Measurements from ENCODE around the gene NAT9. TPM values are rescaled to one million over a fixed set of nuclear protein-coding genes. Genes with fewer than 3 reads are reported as not detected.
A peak's percentile ranks its signal among the peaks of the same experiment; 100 is the strongest.

The NAT9 gene
- total RNA-seq, 1 experiment from 2014 or later, result 63.5 TPM

GRCh38 chr17:74776990-74777389, 845 bp upstream of the NAT9 start:
- no peak overlapping the region for H3K23ac ChIP-seq (ENCODE audit: insufficient read length, low read depth, low read length)
- no peaks in the 10 kb centered on the region for H3K27me3 ChIP-seq (ENCODE audit: insufficient read depth, low read length)
- WGBS (ENCODE audit: extremely low coverage, insufficient read length, low lambda C conversion rate), result no CpG with 5 or more reads among the region's 10 CpGs
- H3K27ac ChIP-seq (ENCODE audit: insufficient read length, low read depth, low read length), result no peak overlapping the region
- H3K79me2 ChIP-seq (ENCODE audit: insufficient read depth, low read length), result no peaks in the 10 kb centered on the region
- peak overlapping the region; percentile 92 for H3K4me2 ChIP-seq (ENCODE audit: insufficient read depth, insufficient read length, low read length)
- H2AFZ ChIP-seq (ENCODE audit: low read length), result no peak overlapping the region
- no peaks in the 10 kb centered on the region for H3K9me3 Mint-ChIP-seq
- H2BK12ac ChIP-seq (ENCODE audit: insufficient read length, low read depth, low read length), result no peak overlapping the region
- no peaks in the 10 kb centered on the region for H4K20me1 ChIP-seq (ENCODE audit: control insufficient read depth, insufficient read depth, insufficient read length)
- H3K23me2 ChIP-seq (ENCODE audit: insufficient read length, low read depth, low read length, poor library complexity, severe bottlenecking), result peaks cover 10% of the 10 kb centered on the region
- no peak overlapping the region for H3K18ac ChIP-seq (ENCODE audit: insufficient read length, low read depth, low read length)
- peak overlapping the region; percentile 91 to 95 for H3K4me3 Mint-ChIP-seq
- peak overlapping the region in 2 of 3 experiments; percentile 35 to 73; a peak in 2 of 7 replicates for H3K27ac Mint-ChIP-seq
- H2BK120ac ChIP-seq (ENCODE audit: low read depth, low read length, poor library complexity, severe bottlenecking), result no peak overlapping the region
- H4K5ac ChIP-seq (ENCODE audit: insufficient read length, low read depth, low read length), result no peak overlapping the region
- no peaks in the 10 kb centered on the region for H3K79me1 ChIP-seq (ENCODE audit: insufficient read depth, low read depth, low read length, poor library complexity, severe bottlenecking)
- H3K4ac ChIP-seq (ENCODE audit: low read depth, low read length), result no peak overlapping the region
- no peak overlapping the region for H2BK20ac ChIP-seq (ENCODE audit: low read depth, low read length, poor library complexity, severe bottlenecking)
- no peaks in the 10 kb centered on the region; the same call in 1 of the 2 replicates for H3K4me1 ChIP-seq (ENCODE audit: insufficient read depth, low read length)
- H3K9me3 ChIP-seq (ENCODE audit: control insufficient read depth, low read depth, low read length), result no peaks in the 10 kb centered on the region
- peaks cover 16 to 41% (median 26%) of the 10 kb centered on the region in 3 experiments for H3K36me3 Mint-ChIP-seq (ENCODE audit: insufficient read depth in 1 of 3, low read depth in 3 of 3)
- no peaks in the 10 kb centered on the region for H3K27me3 Mint-ChIP-seq (ENCODE audit: low read depth)
- no peak overlapping the region for H2BK15ac ChIP-seq (ENCODE audit: low read depth, low read length)
- no peak overlapping the region for H4K91ac ChIP-seq (ENCODE audit: insufficient read length, low read depth, low read length)
- H3K4me1 Mint-ChIP-seq, result peaks cover 7 to 19% of the 10 kb centered on the region in 2 experiments
- no peak overlapping the region for H3K56ac ChIP-seq (ENCODE audit: insufficient read length, low read depth, low read length)
- no peak overlapping the region for H2BK5ac ChIP-seq (ENCODE audit: insufficient read length, low read length)
- H3T11ph ChIP-seq (ENCODE audit: low read length), result no peak overlapping the region
- H3K14ac ChIP-seq (ENCODE audit: insufficient read depth, low read length), result no peak overlapping the region
- DNase-seq, result no peak
- no peak overlapping the region for H2AK5ac ChIP-seq (ENCODE audit: insufficient read length, low read length)
- peak overlapping the region; percentile 61 for H3K9ac ChIP-seq (ENCODE audit: extremely low read depth, insufficient read length, low read length)
- H4K8ac ChIP-seq (replicated peaks; ENCODE audit: insufficient read length, low read depth, low read length), result no peak overlapping the region
- no peak for TF ChIP-seq CTCF (conservative IDR thresholded peaks at IDR 0.05)
